ENCODE measurements around the gene ZNF280D.

The ZNF280D gene

GRCh38 chr15:56760186-56760585, 26.9 kb upstream of the ZNF280D start:
- Histone ChIP-seq H3K9ac (ENCODE audit: insufficient read length, low read depth) (no peak overlapping the region), H3K9me3 (ENCODE audit: insufficient read depth, low read length) (no peaks in the 10 kb centered on the region), H3K36me3 (ENCODE audit: insufficient read depth, insufficient read length, low read length) (no peaks in the 10 kb centered on the region), H3K4me3 (ENCODE audit: insufficient read length, low read depth) (no peak overlapping the region), H3K4me1 (ENCODE audit: insufficient read depth, insufficient read length) (no peaks in the 10 kb centered on the region), H3K27me3 (ENCODE audit: insufficient read depth, insufficient read length) (no peaks in the 10 kb centered on the region)
- no peak for DNase-seq (ENCODE audit: low read depth, low spot score)
- TF ChIP-seq YY1 (IDR thresholded peaks at IDR 0.05; ENCODE audit: insufficient read depth, insufficient read length) (no peak), SUZ12 (IDR thresholded peaks at IDR 0.05; ENCODE audit: extremely low read depth, insufficient read depth, insufficient read length) (no peak)

- H3K36me3 ChIP-seq (ENCODE audit: insufficient read depth, insufficient read length, low read length), result no peaks in the 10 kb centered on the region
- no peaks in the 10 kb centered on the region for H3K4me1 ChIP-seq (ENCODE audit: insufficient read depth, insufficient read length)
- no peaks in the 10 kb centered on the region for H3K27me3 ChIP-seq (ENCODE audit: insufficient read depth, insufficient read length)
- TF ChIP-seq YY1 (IDR thresholded peaks at IDR 0.05; ENCODE audit: insufficient read depth, insufficient read length), result no peak
- TF ChIP-seq SUZ12 (IDR thresholded peaks at IDR 0.05; ENCODE audit: extremely low read depth, insufficient read depth, insufficient read length), result no peak
- no peak for TF ChIP-seq ZNF274 (IDR thresholded peaks at IDR 0.05; ENCODE audit: low read depth, low read length)
- no peak overlapping the region for H3K4me3 ChIP-seq (ENCODE audit: insufficient read length, low read depth)
- H3K9ac ChIP-seq (ENCODE audit: insufficient read length, low read depth), result no peak overlapping the region
- H3K9me3 ChIP-seq (ENCODE audit: insufficient read depth, low read length), result no peaks in the 10 kb centered on the region
- no peak for DNase-seq (ENCODE audit: low read depth, low spot score)
Measured at GRCh38 chr15:56759450-56759845, 26.1 kb upstream of the ZNF280D start.

- H3K27me3 ChIP-seq (ENCODE audit: insufficient read depth, insufficient read length), result no peaks in the 10 kb centered on the region
- no peak for TF ChIP-seq ZNF274 (IDR thresholded peaks at IDR 0.05; ENCODE audit: low read depth, low read length)
- TF ChIP-seq SUZ12 (IDR thresholded peaks at IDR 0.05; ENCODE audit: extremely low read depth, insufficient read depth, insufficient read length), result no peak
- TF ChIP-seq YY1 (IDR thresholded peaks at IDR 0.05; ENCODE audit: insufficient read depth, insufficient read length), result no peak
- no peaks in the 10 kb centered on the region for H3K4me1 ChIP-seq (ENCODE audit: insufficient read depth, insufficient read length)
- H3K9ac ChIP-seq (ENCODE audit: insufficient read length, low read depth), result no peak overlapping the region
- H3K9me3 ChIP-seq (ENCODE audit: insufficient read depth, low read length), result no peaks in the 10 kb centered on the region
- no peaks in the 10 kb centered on the region for H3K36me3 ChIP-seq (ENCODE audit: insufficient read depth, insufficient read length, low read length)
- H3K4me3 ChIP-seq (ENCODE audit: insufficient read length, low read depth), result no peak overlapping the region
- DNase-seq (ENCODE audit: low read depth, low spot score), result no peak
Measured at GRCh38 chr15:56758770-56759449, 25.6 kb upstream of the ZNF280D start.

- TF ChIP-seq ZNF274 (IDR thresholded peaks at IDR 0.05; ENCODE audit: low read depth, low read length) (no peak), YY1 (IDR thresholded peaks at IDR 0.05; ENCODE audit: insufficient read depth, insufficient read length) (no peak), SUZ12 (IDR thresholded peaks at IDR 0.05; ENCODE audit: extremely low read depth, insufficient read depth, insufficient read length) (no peak)
- Histone ChIP-seq H3K4me3 (ENCODE audit: insufficient read length, low read depth) (no peak overlapping the region), H3K9me3 (ENCODE audit: insufficient read depth, low read length) (no peaks in the 10 kb centered on the region), H3K4me1 (ENCODE audit: insufficient read depth, insufficient read length) (no peaks in the 10 kb centered on the region), H3K36me3 (ENCODE audit: insufficient read depth, insufficient read length, low read length) (no peaks in the 10 kb centered on the region), H3K27me3 (ENCODE audit: insufficient read depth, insufficient read length) (no peaks in the 10 kb centered on the region), H3K9ac (ENCODE audit: insufficient read length, low read depth) (no peak overlapping the region)
- no peak for DNase-seq (ENCODE audit: low read depth, low spot score)
Measured at GRCh38 chr15:56757875-56758274, 24.6 kb upstream of the ZNF280D start.

GRCh38 chr15:56754772-56755370, 21.6 kb upstream of the ZNF280D start:
- no peak for DNase-seq (ENCODE audit: low read depth, low spot score)
- Histone ChIP-seq H3K27me3 (ENCODE audit: insufficient read depth, insufficient read length) (no peaks in the 10 kb centered on the region), H3K36me3 (ENCODE audit: insufficient read depth, insufficient read length, low read length) (no peaks in the 10 kb centered on the region), H3K9me3 (ENCODE audit: insufficient read depth, low read length) (no peaks in the 10 kb centered on the region), H3K4me1 (ENCODE audit: insufficient read depth, insufficient read length) (no peaks in the 10 kb centered on the region), H3K9ac (ENCODE audit: insufficient read length, low read depth) (no peak overlapping the region), H3K4me3 (ENCODE audit: insufficient read length, low read depth) (no peak overlapping the region)
- TF ChIP-seq ZNF274 (IDR thresholded peaks at IDR 0.05; ENCODE audit: low read depth, low read length), result no peak
- TF ChIP-seq SUZ12 (IDR thresholded peaks at IDR 0.05; ENCODE audit: extremely low read depth, insufficient read depth, insufficient read length), result no peak
- TF ChIP-seq YY1 (IDR thresholded peaks at IDR 0.05; ENCODE audit: insufficient read depth, insufficient read length), result no peak

GRCh38 chr15:56752986-56753385, 19.7 kb upstream of the ZNF280D start:
- TF ChIP-seq YY1 (IDR thresholded peaks at IDR 0.05; ENCODE audit: insufficient read depth, insufficient read length) (no peak), ZNF274 (IDR thresholded peaks at IDR 0.05; ENCODE audit: low read depth, low read length) (no peak), SUZ12 (IDR thresholded peaks at IDR 0.05; ENCODE audit: extremely low read depth, insufficient read depth, insufficient read length) (no peak)
- no peak overlapping the region for H3K4me3 ChIP-seq (ENCODE audit: insufficient read length, low read depth)
- H3K9me3 ChIP-seq (ENCODE audit: insufficient read depth, low read length), result no peaks in the 10 kb centered on the region
- no peak for DNase-seq (ENCODE audit: low read depth, low spot score)
- no peak overlapping the region for H3K9ac ChIP-seq (ENCODE audit: insufficient read length, low read depth)
- no peaks in the 10 kb centered on the region for H3K36me3 ChIP-seq (ENCODE audit: insufficient read depth, insufficient read length, low read length)
- H3K4me1 ChIP-seq (ENCODE audit: insufficient read depth, insufficient read length), result no peaks in the 10 kb centered on the region
- H3K27me3 ChIP-seq (ENCODE audit: insufficient read depth, insufficient read length), result no peaks in the 10 kb centered on the region

GRCh38 chr15:56749982-56750381, 16.7 kb upstream of the ZNF280D start:
- Histone ChIP-seq H3K36me3 (ENCODE audit: insufficient read depth, insufficient read length, low read length) (no peaks in the 10 kb centered on the region), H3K4me1 (ENCODE audit: insufficient read depth, insufficient read length) (no peaks in the 10 kb centered on the region), H3K9me3 (ENCODE audit: insufficient read depth, low read length) (no peaks in the 10 kb centered on the region), H3K9ac (ENCODE audit: insufficient read length, low read depth) (no peak overlapping the region), H3K4me3 (ENCODE audit: insufficient read length, low read depth) (no peak overlapping the region), H3K27me3 (ENCODE audit: insufficient read depth, insufficient read length) (no peaks in the 10 kb centered on the region)
- TF ChIP-seq ZNF274 (IDR thresholded peaks at IDR 0.05; ENCODE audit: low read depth, low read length) (no peak), SUZ12 (IDR thresholded peaks at IDR 0.05; ENCODE audit: extremely low read depth, insufficient read depth, insufficient read length) (no peak), YY1 (IDR thresholded peaks at IDR 0.05; ENCODE audit: insufficient read depth, insufficient read length) (no peak)
- DNase-seq (ENCODE audit: low read depth, low spot score), result no peak
